CD14-positive monocyte (primary cell): ENCODE measurements around the gene ZNF683. TPM values are rescaled to one million over a fixed set of nuclear protein-coding genes. Genes with fewer than 3 reads are reported as not detected.

Experiments used
- DNase-seq, 3 donors: peaks; one replicate each; pipeline ENCODE4 v3.0.0-alpha.2; 2011 to 2022
- H2AFZ ChIP-seq: 2 replicates; pipeline ENCODE4 v1.6.0; 2012; ENCODE audit warnings: mild to moderate bottlenecking, low read depth, low read length, inconsistent platforms; ENCODE audit not compliant: insufficient read depth, poor library complexity, severe bottlenecking
- H3K27ac ChIP-seq, 2 donors: 1 replicate in 1 of 2; 2 replicates in 1 of 2; pipeline ENCODE4 v1.5.1; 2012 to 2013; ENCODE audit warnings: low read length in 2 of 2, control low read depth in 1 of 2, inconsistent platforms in 1 of 2, low read depth in 1 of 2, mild to moderate bottlenecking in 1 of 2
- H3K27me3 ChIP-seq, 2 donors: one replicate each; pipeline versions ENCODE4 v1.6.0 to v1.6.1; 2011 to 2013; ENCODE audit warnings: low read length in 2 of 2; ENCODE audit not compliant: control insufficient read depth in 2 of 2, insufficient read depth in 2 of 2
- H3K36me3 ChIP-seq, 2 donors: replicated peaks in 1 of 2; 1 replicate in 1 of 2; 2 replicates in 1 of 2; pipeline versions ENCODE4 v1.5.1 to v1.6.1; 2012 to 2013; ENCODE audit warnings: low read length in 2 of 2, control low read depth in 1 of 2, inconsistent platforms in 1 of 2, mild to moderate bottlenecking in 1 of 2; ENCODE audit not compliant: insufficient read depth in 2 of 2, control insufficient read depth in 1 of 2
- H3K4me1 ChIP-seq, 2 donors: 1 replicate in 1 of 2; 2 replicates in 1 of 2; pipeline versions ENCODE4 v1.5.1 to v1.6.1; 2012 to 2013; ENCODE audit warnings: low read length in 2 of 2, control low read depth in 1 of 2, inconsistent platforms in 1 of 2, mild to moderate bottlenecking in 1 of 2, moderate library complexity in 1 of 2; ENCODE audit not compliant: insufficient read depth in 2 of 2, control insufficient read depth in 1 of 2
- H3K4me2 ChIP-seq: replicated peaks from 2 replicates; pipeline ENCODE3; 2012; ENCODE audit warnings: low read length, moderate library complexity, mild to moderate bottlenecking; ENCODE audit not compliant: poor library complexity, severe bottlenecking; ENCODE audit errors: extremely low read depth
- H3K4me3 ChIP-seq, 3 experiments: fragments of 200-600 bp in 1 of 3; sonication (generic) in 1 of 3; replicated peaks in 1 of 3; 1 replicate in 2 of 3; 2 replicates in 1 of 3; pipeline ENCODE4 v1.5.1; 2011 to 2013; ENCODE audit warnings: low read length in 3 of 3, mild to moderate bottlenecking in 3 of 3, control low read depth in 2 of 3, low read depth in 2 of 3, inconsistent platforms in 1 of 3, moderate library complexity in 1 of 3
- H3K79me2 ChIP-seq: 2 replicates; pipeline ENCODE4 v1.6.0; 2012; ENCODE audit warnings: mild to moderate bottlenecking, control low read depth, inconsistent platforms, low read length, moderate library complexity; ENCODE audit not compliant: insufficient read depth
- H3K9ac ChIP-seq: 2 replicates; pipeline ENCODE4 v1.6.0; 2017; ENCODE audit warnings: low read length, mild to moderate bottlenecking; ENCODE audit not compliant: insufficient read depth, poor library complexity, severe bottlenecking
- H3K9me3 ChIP-seq, 2 donors: replicated peaks in 1 of 2; 1 replicate in 1 of 2; 2 replicates in 1 of 2; pipeline versions ENCODE4 v1.5.1 to v1.6.1; 2012 to 2013; ENCODE audit warnings: low read length in 2 of 2, control low read depth in 1 of 2; ENCODE audit not compliant: control insufficient read depth in 1 of 2, insufficient read depth in 1 of 2
- H4K20me1 ChIP-seq: 2 replicates; pipeline ENCODE4 v1.6.0; 2012; ENCODE audit warnings: mild to moderate bottlenecking, low read length, control low read depth, moderate library complexity; ENCODE audit not compliant: insufficient read depth
- H3K27ac Mint-ChIP-seq, 7 donors: one replicate each; pipeline ENCODE4 v1.8.0; 2020; ENCODE audit warnings: mild to moderate bottlenecking in 7 of 7, mixed read lengths in 7 of 7, moderate library complexity in 6 of 7, inconsistent platforms in 2 of 7
- H3K27me3 Mint-ChIP-seq, 3 donors: one replicate each; pipeline ENCODE4 v1.8.0; 2021 to 2022; ENCODE audit warnings: low read depth in 3 of 3, mild to moderate bottlenecking in 3 of 3, mixed read lengths in 3 of 3, moderate library complexity in 3 of 3, inconsistent platforms in 1 of 3
- H3K36me3 Mint-ChIP-seq, 2 donors: one replicate each; pipeline ENCODE4 v1.8.0; 2020; ENCODE audit warnings: mixed read lengths in 2 of 2, inconsistent platforms in 1 of 2, mild to moderate bottlenecking in 1 of 2
- H3K4me1 Mint-ChIP-seq: one replicate; pipeline ENCODE4 v1.8.0; 2020; ENCODE audit warnings: mild to moderate bottlenecking, mixed read lengths
- H3K4me3 Mint-ChIP-seq, 2 donors: one replicate each; pipeline ENCODE4 v1.8.0; 2020; ENCODE audit warnings: mild to moderate bottlenecking in 2 of 2, mixed read lengths in 2 of 2, moderate library complexity in 1 of 2
- H3K9me3 Mint-ChIP-seq, 7 donors: one replicate each; pipeline ENCODE4 v1.8.0; 2020 to 2022; ENCODE audit warnings: mixed read lengths in 7 of 7, mild to moderate bottlenecking in 6 of 7, moderate library complexity in 6 of 7, inconsistent platforms in 2 of 7
- WGBS: methylation state at CpG from one replicate; pipeline ENCODE4 v1.1.5; 2013; ENCODE audit warnings: missing lambda C conversion rate; ENCODE audit not compliant: insufficient coverage; 5-methylcytosine and 5-hydroxymethylcytosine counted together
- intact Hi-C, 2 donors: fragments of 100-400 bp; cut with micrococcal nuclease; formaldehyde crosslinking; loops; one replicate each; pipeline versions ENCODE4 v1.15.0 to v1.15.1; 2023
- polyA plus RNA-seq, 3 donors: library from polyadenylated mRNA; depleted of rRNA in 1 of 3; unstranded in 2 of 3; stranded (reverse) in 1 of 3; fragments of 300-500 nt in 2 of 3; fragments of >200 nt in 1 of 3; fragmentation: Illumina TruSeq in 2 of 3; gene quantifications; 1 replicate in 2 of 3; 2 replicates in 1 of 3; pipeline ENCODE4 v1.2.3, GENCODE V29; 2012 to 2021
- TF ChIP-seq, protein P1 (sequence below): fragments of 200-600 bp; IDR thresholded peaks from one replicate; pipeline ENCODE4 v1.8.0; 2022; ENCODE audit warnings: antibody characterized with exemption, mild to moderate bottlenecking

The ZNF683 gene
- polyA plus RNA-seq, 3 donors: not detected

DNA sequence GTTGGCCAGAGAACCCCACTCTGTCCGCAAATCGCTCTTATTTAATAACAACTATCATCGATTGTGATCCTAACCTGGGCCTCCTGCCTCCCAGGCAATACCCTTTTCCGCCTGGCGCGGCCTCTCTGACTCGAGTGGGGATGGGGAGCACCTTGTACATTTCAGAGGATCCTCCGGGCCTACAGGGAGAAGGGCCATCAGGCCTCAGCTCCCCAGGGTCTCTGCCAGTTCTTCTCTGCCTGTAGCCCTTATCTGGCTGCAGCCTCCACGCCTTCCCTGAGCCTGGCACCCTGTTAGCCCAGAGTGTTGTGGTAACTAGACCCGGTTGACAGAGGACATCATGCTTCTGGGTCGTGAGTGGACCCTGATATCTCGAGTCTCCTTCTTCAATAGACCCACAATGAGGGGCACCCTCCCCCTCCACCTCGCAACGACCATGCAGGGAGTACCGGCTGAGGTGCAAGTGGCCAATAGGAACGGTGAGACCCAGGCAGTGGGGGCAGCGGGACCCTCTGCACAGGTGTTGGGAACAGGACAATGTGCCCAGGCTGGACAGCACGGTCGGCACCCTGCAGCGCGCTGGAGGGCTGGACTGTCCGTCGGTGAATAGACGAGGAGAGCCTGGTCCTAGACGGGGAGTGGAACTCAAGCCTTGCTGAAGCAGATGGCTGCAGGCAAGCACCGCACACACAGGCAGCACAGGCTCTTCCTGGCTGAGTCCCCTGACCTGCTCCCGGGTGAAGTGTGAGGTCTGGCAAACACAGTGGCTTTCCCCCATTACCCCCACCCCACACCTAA, 11.5 kb downstream of the ZNF683 start:
- H3K27ac Mint-ChIP-seq: peak overlapping the region in 1 of 7 donors; percentile 45
- 76% methylated on average over 21 of the region's 27 CpGs for WGBS

More for the DNA sequence above, 11.5 kb downstream of the ZNF683 start:
- TF ChIP-seq, protein P1, sequence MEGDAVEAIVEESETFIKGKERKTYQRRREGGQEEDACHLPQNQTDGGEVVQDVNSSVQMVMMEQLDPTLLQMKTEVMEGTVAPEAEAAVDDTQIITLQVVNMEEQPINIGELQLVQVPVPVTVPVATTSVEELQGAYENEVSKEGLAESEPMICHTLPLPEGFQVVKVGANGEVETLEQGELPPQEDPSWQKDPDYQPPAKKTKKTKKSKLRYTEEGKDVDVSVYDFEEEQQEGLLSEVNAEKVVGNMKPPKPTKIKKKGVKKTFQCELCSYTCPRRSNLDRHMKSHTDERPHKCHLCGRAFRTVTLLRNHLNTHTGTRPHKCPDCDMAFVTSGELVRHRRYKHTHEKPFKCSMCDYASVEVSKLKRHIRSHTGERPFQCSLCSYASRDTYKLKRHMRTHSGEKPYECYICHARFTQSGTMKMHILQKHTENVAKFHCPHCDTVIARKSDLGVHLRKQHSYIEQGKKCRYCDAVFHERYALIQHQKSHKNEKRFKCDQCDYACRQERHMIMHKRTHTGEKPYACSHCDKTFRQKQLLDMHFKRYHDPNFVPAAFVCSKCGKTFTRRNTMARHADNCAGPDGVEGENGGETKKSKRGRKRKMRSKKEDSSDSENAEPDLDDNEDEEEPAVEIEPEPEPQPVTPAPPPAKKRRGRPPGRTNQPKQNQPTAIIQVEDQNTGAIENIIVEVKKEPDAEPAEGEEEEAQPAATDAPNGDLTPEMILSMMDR: no peak
- Histone ChIP-seq H4K20me1 (no peaks in the 10 kb centered on the region), H3K27ac (no peak overlapping the region), H3K27me3 (peaks cover 24 to 58% of the 10 kb centered on the region in 2 donors), H3K9me3 (no peaks in the 10 kb centered on the region), H3K79me2 (no peaks in the 10 kb centered on the region), H2AFZ (no peak overlapping the region), H3K4me2 (peak overlapping the region; percentile 53), H3K4me3 (peak overlapping the region in 1 of 3 experiments; percentile 50), H3K36me3 (no peaks in the 10 kb centered on the region), H3K4me1 (peaks cover 10 to 12% of the 10 kb centered on the region in 2 donors), H3K9ac (no peak overlapping the region)
- intact Hi-C loops: loop anchor here (5.0 kb wide), 1 partner anchor 254 kb away; no protein-coding TSS in a partner anchor
- Mint-ChIP-seq H3K9me3 (peaks cover 0 to 19% (median 3%) of the 10 kb centered on the region in 7 donors), H3K4me3 (peak overlapping the region in 1 of 2 donors; percentile 75), H3K4me1 (peaks cover 29% of the 10 kb centered on the region), H3K36me3 (peaks cover 0 to 3% of the 10 kb centered on the region in 2 donors), H3K27me3 (peaks cover 65 to 82% (median 68%) of the 10 kb centered on the region in 3 donors)
- DNase-seq: no peak
